NB4 (cell line): ENCODE measurements around the gene OLFM2.

Source experiments
- CTCF ChIP-seq: IDR thresholded peaks from one replicate; pipeline ENCODE4 v1.5.1; 2012; ENCODE audit warnings: low read depth, low read length
- MAX ChIP-seq: IDR thresholded peaks from 2 replicates; pipeline ENCODE4 v1.6.1; 2011; ENCODE audit warnings: low read depth, low read length
- POLR2A ChIP-seq: IDR thresholded peaks from 2 replicates; pipeline ENCODE4 v1.6.1; 2011; ENCODE audit warnings: mild to moderate bottlenecking; ENCODE audit not compliant: insufficient read length; ENCODE audit errors: extremely low read depth

DNA sequence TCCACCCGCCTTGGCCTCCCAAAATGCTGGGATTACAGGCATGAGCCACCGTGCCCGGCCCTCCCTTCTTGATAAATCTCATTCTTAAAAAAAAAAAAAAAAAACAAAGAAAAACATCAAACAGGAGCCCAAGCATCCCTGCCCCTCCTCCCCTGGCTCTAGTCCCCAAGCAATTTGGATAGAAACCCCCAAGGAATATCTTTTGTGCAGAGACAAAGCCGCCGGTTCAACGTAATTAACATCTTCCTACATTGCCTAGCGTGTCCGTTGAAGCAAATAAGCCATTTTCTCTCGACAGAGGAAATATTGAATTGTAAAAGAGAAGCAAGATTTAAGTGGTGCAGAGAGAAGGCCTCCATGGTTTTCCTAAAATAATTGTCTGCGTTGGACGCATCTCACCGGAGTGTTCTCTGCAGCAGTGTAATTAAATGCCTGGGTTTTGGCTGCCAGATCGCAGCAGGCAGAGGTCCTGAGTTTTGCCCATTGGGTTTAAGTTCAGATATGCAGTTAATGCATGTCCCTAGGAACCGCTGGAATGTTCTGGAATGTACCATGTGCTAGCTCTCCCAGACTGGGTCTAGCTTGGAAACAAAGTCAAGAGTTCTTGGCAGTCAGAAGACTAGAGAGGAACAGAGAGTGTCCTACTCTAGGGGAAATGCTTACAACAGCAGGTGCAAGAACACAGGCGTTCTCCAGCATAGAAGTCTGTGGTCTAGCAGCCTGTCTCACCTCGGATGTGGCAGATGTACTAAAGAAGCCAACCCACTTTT is 70.4 kb downstream of the OLFM2 start:
- TF ChIP-seq CTCF (no peak), MAX (no peak), POLR2A (no peak)
